Small intestine (tissue), 7 donors: ENCODE measurements around the gene PLCB3. TPM values are rescaled to one million over a fixed set of nuclear protein-coding genes. Genes with fewer than 3 reads are reported as not detected.

Experiments used
- DNase-seq, 2 donors: peaks; one replicate each; pipeline versions ENCODE4 v3.0.0 to v3.0.0-alpha.2; 2013
- FAIRE-seq: peaks from 2 replicates; lab custom pipeline; 2012; peaks lifted over from hg19 to GRCh38; lab: Jason Lieb, UNC
- H3K27ac ChIP-seq, 3 donors: one replicate each; pipeline ENCODE4 v1.5.1; 2013; ENCODE audit warnings: low read length in 2 of 3, mild to moderate bottlenecking in 2 of 3, control low read depth in 1 of 3, inconsistent platforms in 1 of 3, low read depth in 1 of 3, moderate library complexity in 1 of 3
- H3K27me3 ChIP-seq, 3 donors: one replicate each; pipeline ENCODE4 v1.6.1; 2013; ENCODE audit warnings: low read length in 3 of 3, inconsistent platforms in 1 of 3; ENCODE audit not compliant: control insufficient read depth in 3 of 3, insufficient read depth in 3 of 3
- H3K36me3 ChIP-seq, 3 donors: one replicate each; pipeline ENCODE4 v1.6.1; 2013; ENCODE audit warnings: low read length in 3 of 3, inconsistent platforms in 1 of 3, low read depth in 1 of 3, mild to moderate bottlenecking in 1 of 3, moderate library complexity in 1 of 3; ENCODE audit not compliant: control insufficient read depth in 3 of 3, insufficient read depth in 2 of 3
- H3K4me1 ChIP-seq, 3 donors: one replicate each; pipeline ENCODE4 v1.6.1; 2013; ENCODE audit warnings: low read length in 2 of 3, inconsistent platforms in 1 of 3, low read depth in 1 of 3, mild to moderate bottlenecking in 1 of 3, moderate library complexity in 1 of 3; ENCODE audit not compliant: control insufficient read depth in 3 of 3, insufficient read depth in 2 of 3
- H3K4me3 ChIP-seq, 3 donors: one replicate each; pipeline ENCODE4 v1.5.1; 2013; ENCODE audit warnings: low read length in 3 of 3, control low read depth in 1 of 3, inconsistent platforms in 1 of 3, low read depth in 1 of 3, mild to moderate bottlenecking in 1 of 3, moderate library complexity in 1 of 3
- H3K9me3 ChIP-seq, 2 donors: one replicate each; pipeline ENCODE4 v1.6.1; 2013; ENCODE audit warnings: low read depth in 1 of 2, low read length in 1 of 2; ENCODE audit not compliant: control insufficient read depth in 2 of 2, insufficient read depth in 1 of 2
- WGBS, 3 donors: extraction: QIAGEN DNeasy Blood & Tissue Kit; methylation state at CpG; one replicate each; pipeline ENCODE4 v1.1.7; 2013; 5-methylcytosine and 5-hydroxymethylcytosine counted together
- polyA plus RNA-seq, 4 donors: library from polyadenylated mRNA; stranded (reverse) in 3 of 4; unstranded in 1 of 4; fragments of 200-250 nt in 3 of 4; fragments of 120-200 nt in 1 of 4; gene quantifications; one replicate each; pipeline versions ENCODE4 v1.2.1 to v1.2.3, GENCODE V29; 2013
- donor health status: healthy with polysubstance abuse.
- donor health status: control.
- donor health status: control.
- donor health status: Bipolar disorder and iron deficiency.
- donor health status: healthy.

The PLCB3 gene
- polyA plus RNA-seq, 4 donors = 108 to 191 (median 125) TPM

GRCh38 chr11:64266339-64266738 is 15.0 kb downstream of the PLCB3 start:
- FAIRE-seq (no peak), DNase-seq (no peak)
- H3K4me3 ChIP-seq = no peak overlapping the region
- 71 to 83% (median 76%) methylated on average over 15 of the region's 15 CpGs for WGBS, 3 donors
- no peaks in the 10 kb centered on the region for H3K27me3 ChIP-seq
- H3K27ac ChIP-seq = peak overlapping the region in 1 of 3 donors; percentile 25
- peaks cover 22 to 79% (median 38%) of the 10 kb centered on the region in 3 donors for H3K36me3 ChIP-seq
- peaks cover 0 to 16% (median 2%) of the 10 kb centered on the region in 3 donors for H3K4me1 ChIP-seq
- no peaks in the 10 kb centered on the region for H3K9me3 ChIP-seq

- FAIRE-seq (no peak), DNase-seq (peak in 1 of 2 donors; percentile 64)
- Histone ChIP-seq H3K36me3 (peaks cover 14 to 71% (median 32%) of the 10 kb centered on the region in 3 donors), H3K4me1 (peaks cover 0 to 24% (median 4%) of the 10 kb centered on the region in 3 donors), H3K9me3 (no peaks in the 10 kb centered on the region), H3K4me3 (no peak overlapping the region), H3K27me3 (no peaks in the 10 kb centered on the region), H3K27ac (peak overlapping the region in 2 of 3 donors; percentile 84 to 87)
- WGBS, 3 donors = 34 to 69% (median 49%) methylated on average over 25 to 27 of the region's 27 CpGs
Measured at GRCh38 chr11:64267207-64267945, 16.0 kb downstream of the PLCB3 start.

- Histone ChIP-seq H3K27me3 (no peaks in the 10 kb centered on the region), H3K4me3 (peak overlapping the region in 1 of 3 donors; percentile 44), H3K36me3 (peaks cover 8 to 65% (median 23%) of the 10 kb centered on the region in 3 donors), H3K9me3 (no peaks in the 10 kb centered on the region), H3K4me1 (peaks cover 0 to 32% (median 4%) of the 10 kb centered on the region in 3 donors), H3K27ac (peak overlapping the region; percentile 83 to 87 (median 84))
- DNase-seq (peak in 1 of 2 donors; percentile 71), FAIRE-seq (no peak)
- WGBS, 3 donors = 22 to 32% (median 32%) methylated on average over 19 to 23 of the region's 23 CpGs
Measured at GRCh38 chr11:64268025-64268892, 16.9 kb downstream of the PLCB3 start.

- WGBS, 3 donors = 1% methylated on average over 30 to 34 of the region's 34 CpGs
- peaks cover 0 to 39% (median 4%) of the 10 kb centered on the region in 3 donors for H3K4me1 ChIP-seq
- no peak for FAIRE-seq
Measured at GRCh38 chr11:64268893-64269539, 17.7 kb downstream of the PLCB3 start.

GRCh38 chr11:64269540-64270220 is 18.4 kb downstream of the PLCB3 start:
- no peaks in the 10 kb centered on the region for H3K9me3 ChIP-seq
- H3K4me3 ChIP-seq = peak overlapping the region; percentile 59 to 65 (median 59)
- 0% methylated on average over 48 to 58 of the region's 58 CpGs for WGBS, 3 donors
- peak; percentile 99 for DNase-seq
- peak overlapping the region; percentile 83 to 92 (median 87) for H3K27ac ChIP-seq
- FAIRE-seq = no peak
- no peaks in the 10 kb centered on the region for H3K27me3 ChIP-seq
- peaks cover 4 to 56% (median 13%) of the 10 kb centered on the region in 3 donors for H3K36me3 ChIP-seq
- peaks cover 0 to 39% (median 4%) of the 10 kb centered on the region in 3 donors for H3K4me1 ChIP-seq

More at GRCh38 chr11:64268893-64269539, 17.7 kb downstream of the PLCB3 start:
- H3K27ac ChIP-seq = peak overlapping the region; percentile 83 to 87 (median 84)
- H3K9me3 ChIP-seq = no peaks in the 10 kb centered on the region
- peak; percentile 59 to 66 for DNase-seq
- peak overlapping the region; percentile 44 to 59 (median 59) for H3K4me3 ChIP-seq
- no peaks in the 10 kb centered on the region for H3K27me3 ChIP-seq
- peaks cover 4 to 62% (median 18%) of the 10 kb centered on the region in 3 donors for H3K36me3 ChIP-seq

GRCh38 chr11:64275031-64275800 is 23.9 kb downstream of the PLCB3 start:
- Histone ChIP-seq H3K4me1 (peaks cover 0 to 23% (median 2%) of the 10 kb centered on the region in 3 donors), H3K27me3 (no peaks in the 10 kb centered on the region), H3K27ac (no peak overlapping the region), H3K4me3 (no peak overlapping the region), H3K9me3 (no peaks in the 10 kb centered on the region), H3K36me3 (peaks cover 7 to 57% (median 10%) of the 10 kb centered on the region in 3 donors)
- FAIRE-seq (no peak), DNase-seq (no peak)
- 91 to 95% (median 94%) methylated on average over 15 of the region's 15 CpGs for WGBS, 3 donors

GRCh38 chr11:64275841-64276240 is 24.5 kb downstream of the PLCB3 start:
- Histone ChIP-seq H3K4me1 (peaks cover 0 to 23% (median 2%) of the 10 kb centered on the region in 3 donors), H3K27me3 (no peaks in the 10 kb centered on the region), H3K4me3 (no peak overlapping the region), H3K9me3 (no peaks in the 10 kb centered on the region), H3K36me3 (peaks cover 7 to 61% (median 10%) of the 10 kb centered on the region in 3 donors), H3K27ac (no peak overlapping the region)
- 82 to 93% (median 85%) methylated on average over 2 of the region's 2 CpGs for WGBS, 3 donors
- DNase-seq (no peak), FAIRE-seq (no peak)
